GM12891 (cell line): Measurements from ENCODE around the gene DENND4A.
A peak's percentile ranks its signal among the peaks of the same experiment; 100 is the strongest.

ENCODE experiments used
- DNase-seq: peaks from one replicate; pipeline ENCODE4 v3.0.0; 2011; ENCODE audit warnings: low spot score; ENCODE audit not compliant: insufficient read length
- FAIRE-seq: peaks from 2 replicates; lab custom pipeline; 2011; peaks lifted over from hg19 to GRCh38; lab: Jason Lieb, UNC
- PAX5 ChIP-seq: IDR thresholded peaks from 2 replicates; pipeline ENCODE4 v1.6.1; 2011; ENCODE audit warnings: low read length, moderate library complexity, mild to moderate bottlenecking; ENCODE audit not compliant: insufficient read depth, severe bottlenecking
- POLR2A ChIP-seq: IDR thresholded peaks from 2 replicates; pipeline ENCODE4 v1.6.1; 2011; ENCODE audit warnings: low read depth, low read length, control low read depth
- POLR2AphosphoS5 ChIP-seq: IDR thresholded peaks from 2 replicates; pipeline ENCODE4 v1.6.1; 2011; ENCODE audit warnings: low read depth, low read length, control low read depth
- POU2F2 ChIP-seq: IDR thresholded peaks from 2 replicates; pipeline ENCODE4 v1.6.1; 2011; ENCODE audit warnings: low read depth, mild to moderate bottlenecking, control low read depth, low read length, moderate library complexity
- SPI1 ChIP-seq: IDR thresholded peaks from 2 replicates; pipeline ENCODE4 v1.6.1; 2011; ENCODE audit warnings: low read depth, low read length, control low read depth
- TAF1 ChIP-seq: IDR thresholded peaks from 2 replicates; pipeline ENCODE4 v1.6.1; 2011; ENCODE audit warnings: low read depth, low read length, control low read depth

Gene DENND4A

GRCh38 chr15:65769482-65769881 is 22.6 kb downstream of the DENND4A start:
- TF ChIP-seq POU2F2 (no peak), TAF1 (no peak), SPI1 (no peak), PAX5 (no peak), POLR2AphosphoS5 (no peak), POLR2A (no peak)
- DNase-seq (no peak), FAIRE-seq (no peak)

GRCh38 chr15:65767895-65768294 is 24.2 kb downstream of the DENND4A start:
- TF ChIP-seq POLR2AphosphoS5 (no peak), POLR2A (no peak), SPI1 (0 out of 2 replicates have a peak, but pooled peaks have one; percentile 26), POU2F2 (no peak), PAX5 (no peak), TAF1 (no peak)
- DNase-seq: no peak
- peak; percentile 33 for FAIRE-seq

GRCh38 chr15:65767264-65767595 is 24.9 kb downstream of the DENND4A start:
- DNase-seq (no peak), FAIRE-seq (no peak)
- TF ChIP-seq SPI1: no peak
- TF ChIP-seq POU2F2: no peak

- TF ChIP-seq POU2F2: no peak
- no peak for TF ChIP-seq TAF1
- TF ChIP-seq POLR2A: no peak
- TF ChIP-seq POLR2AphosphoS5: no peak
- no peak for TF ChIP-seq PAX5
- TF ChIP-seq SPI1: no peak
- no peak for FAIRE-seq
- no peak for DNase-seq
These were observed 25.4 kb downstream of the DENND4A start for GRCh38 chr15:65766422-65767263.

- TF ChIP-seq POU2F2 (no peak), SPI1 (no peak), TAF1 (no peak), POLR2A (no peak), PAX5 (no peak), POLR2AphosphoS5 (no peak)
- FAIRE-seq: no peak
- no peak for DNase-seq
These were observed 27.0 kb downstream of the DENND4A start for GRCh38 chr15:65765106-65765505.

GRCh38 chr15:65762914-65763787 is 28.9 kb downstream of the DENND4A start:
- peak; percentile 76 for FAIRE-seq
- DNase-seq: no peak
- no peak for TF ChIP-seq POLR2AphosphoS5
- no peak for TF ChIP-seq TAF1
- TF ChIP-seq SPI1: no peak

- no peak for TF ChIP-seq POLR2AphosphoS5
- no peak for TF ChIP-seq SPI1
- no peak for TF ChIP-seq POU2F2
- no peak for TF ChIP-seq PAX5
- no peak for TF ChIP-seq POLR2A
- no peak for TF ChIP-seq TAF1
- FAIRE-seq (no peak), DNase-seq (no peak)
These were observed 29.7 kb downstream of the DENND4A start for GRCh38 chr15:65762399-65762798.

- TF ChIP-seq TAF1 (no peak), SPI1 (peak; percentile 72)
- DNase-seq (no peak), FAIRE-seq (peak; percentile 57)
These were observed 30.7 kb downstream of the DENND4A start for GRCh38 chr15:65761210-65761926.

- TF ChIP-seq PAX5 (no peak), TAF1 (no peak), POU2F2 (no peak), SPI1 (no peak), POLR2A (no peak), POLR2AphosphoS5 (no peak)
- DNase-seq: no peak
- no peak for FAIRE-seq
These were observed 32.7 kb downstream of the DENND4A start for GRCh38 chr15:65759441-65759840.
